ENCODE measurements around the gene ITGB5. TPM values are rescaled to one million over a fixed set of nuclear protein-coding genes. Genes with fewer than 3 reads are reported as not detected.

ITGB5 gene
- total and polyA plus RNA-seq, 2 donors (not counting 3 experiments of a cell fraction or from before 2014, with no cell fraction given), result 144 to 170 TPM

DNA sequence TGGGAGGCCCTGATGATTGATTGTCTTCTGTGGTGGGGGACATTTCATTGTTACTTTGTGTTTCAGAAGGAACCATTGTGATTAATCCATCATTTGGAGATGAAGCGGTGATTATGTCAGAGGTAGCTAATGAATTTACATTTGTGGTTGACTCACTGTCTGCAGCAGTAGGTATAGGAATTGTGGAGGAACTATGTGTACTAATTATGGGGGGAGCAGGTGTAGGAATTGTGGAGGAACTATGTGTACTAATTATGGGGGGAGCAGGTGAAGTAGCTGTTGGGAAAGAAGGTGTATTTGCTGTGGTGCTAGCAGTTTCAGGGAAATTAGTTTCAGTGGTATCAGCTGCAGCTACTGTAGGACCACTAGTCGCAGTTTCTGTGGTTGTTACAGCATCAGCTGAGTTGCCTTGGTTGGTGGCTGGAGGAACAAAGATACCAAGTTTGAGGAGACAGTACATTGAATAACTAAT lies 40.4 kb upstream of the ITGB5 start:
- Histone ChIP-seq H2AFZ (ENCODE audit: low read depth, low read length) (no peak overlapping the region), H3K4me2 (ENCODE audit: insufficient read depth, low read length) (no peak overlapping the region), H3K4me1 (ENCODE audit: control insufficient read depth, extremely low read depth, insufficient read depth, low read length) (no peaks in the 10 kb centered on the region), H3K9me1 (replicated peaks; ENCODE audit: control insufficient read depth, extremely low read depth, insufficient read depth, low read length) (no peaks in the 10 kb centered on the region), H3K9me3 (replicated peaks; ENCODE audit: control insufficient read depth, insufficient read depth, low read length) (no peaks in the 10 kb centered on the region), H3K36me3 (ENCODE audit: control insufficient read depth in 2 of 2, extremely low read depth in 1 of 2, insufficient read depth in 2 of 2, low read length in 2 of 2) (no peaks in the 10 kb centered on the region), H3K27ac (ENCODE audit: insufficient read depth, low read depth, low read length) (no peak overlapping the region), H4K20me1 (replicated peaks; ENCODE audit: control insufficient read depth, extremely low read depth, insufficient read depth, low read length) (no peaks in the 10 kb centered on the region), H3K9ac (replicated peaks; ENCODE audit: extremely low read depth, insufficient read depth, low read length) (no peak overlapping the region), H3K4me3 (replicated peaks in 1 of 3; ENCODE audit: insufficient read depth in 1 of 3, low read depth in 1 of 3, low read length in 3 of 3) (no peak overlapping the region), H3K27me3 (ENCODE audit: control insufficient read depth in 2 of 2, insufficient read depth in 2 of 2, low read length in 2 of 2) (peaks cover 2 to 3% of the 10 kb centered on the region in 2 experiments), H3K79me2 (ENCODE audit: control insufficient read depth, insufficient read depth, low read length) (no peaks in the 10 kb centered on the region)
- TF ChIP-seq CTCF (IDR thresholded peaks at IDR 0.05; ENCODE audit: extremely low read depth in 1 of 2, insufficient read depth in 1 of 2, low read depth in 1 of 2, low read length in 2 of 2) (no peak), MYC (IDR thresholded peaks at IDR 0.05; ENCODE audit: low read depth, low read length) (no peak), FOS (IDR thresholded peaks at IDR 0.05; ENCODE audit: borderline replicate concordance, insufficient read depth, low read length) (no peak), GATA2 (IDR thresholded peaks at IDR 0.05; ENCODE audit: insufficient read depth, insufficient read length, low read depth, low read length) (no peak), POLR2A (IDR thresholded peaks at IDR 0.05; ENCODE audit: low read depth, low read length) (no peak), POLR2AphosphoS5 (IDR thresholded peaks at IDR 0.05; ENCODE audit: insufficient read depth, low read depth, low read length) (no peak), EZH2 (IDR thresholded peaks at IDR 0.05; ENCODE audit: borderline replicate concordance, low read depth, low read length, severe bottlenecking) (no peak), JUN (IDR thresholded peaks at IDR 0.05; ENCODE audit: borderline replicate concordance, insufficient read depth, insufficient read length, low read depth) (no peak)
- TF ChIP-seq, protein P1, sequence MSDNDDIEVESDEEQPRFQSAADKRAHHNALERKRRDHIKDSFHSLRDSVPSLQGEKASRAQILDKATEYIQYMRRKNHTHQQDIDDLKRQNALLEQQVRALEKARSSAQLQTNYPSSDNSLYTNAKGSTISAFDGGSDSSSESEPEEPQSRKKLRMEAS (IDR thresholded peaks at IDR 0.05; ENCODE audit: insufficient read depth, insufficient read length), result no peak
- FAIRE-seq (no peak), DNase-seq (ENCODE audit: low read depth, low spot score) (no peak)
- intact Hi-C loops (cut with micrococcal nuclease), result loop anchor here (1.0 to 5.0 kb wide), 7 partner anchors 60 to 658 kb away; partner anchors contain the start of gene HEG1
- dilution Hi-C loops (cut with MboI; ENCODE audit: extremely low pct_ligation_motif_present, low sequenced_read_pairs), result no loop called here
- POLR2A ChIA-PET, result no interaction called here
- CTCF ChIA-PET, result interaction anchor here (0.7 to 4.1 kb wide), 14 partner anchors 9 to 659 kb away, joined by 3 to 47 read pairs (median 4); no protein-coding TSS in a partner anchor
- BruUV-seq (replicated peaks), result no TSS peak

Measured in endothelial cell of umbilical vein (primary cell).